Osteoblast (primary cell): ENCODE data around the gene CFAP100. TPM values are rescaled to one million over a fixed set of nuclear protein-coding genes. Genes with fewer than 3 reads are reported as not detected.
A peak's percentile ranks its signal among the peaks of the same experiment; 100 is the strongest.

Source experiments
- DNase-seq: peaks from one replicate; pipeline ENCODE4 v3.0.0; 2011; ENCODE audit warnings: low spot score, mixed read lengths; ENCODE audit not compliant: insufficient read length; ENCODE audit errors: missing footprints
- H2AFZ ChIP-seq: 2 replicates; pipeline ENCODE4 v1.6.0; 2011; ENCODE audit warnings: mild to moderate bottlenecking, low read length
- H3K27ac ChIP-seq: 2 replicates; pipeline ENCODE4 v1.5.1; 2011; ENCODE audit warnings: mild to moderate bottlenecking, low read depth, low read length, moderate library complexity
- H3K27me3 ChIP-seq: 2 replicates; pipeline ENCODE4 v1.6.0; 2012; ENCODE audit warnings: mild to moderate bottlenecking, control low read depth, inconsistent platforms, low read length, moderate library complexity; ENCODE audit not compliant: insufficient read depth
- H3K36me3 ChIP-seq: 2 replicates; pipeline ENCODE4 v1.5.1; 2011; ENCODE audit warnings: mild to moderate bottlenecking, low read length, control low read depth, moderate library complexity; ENCODE audit not compliant: insufficient read depth
- H3K4me1 ChIP-seq: 2 replicates; pipeline ENCODE4 v1.5.1; 2011; ENCODE audit warnings: mild to moderate bottlenecking, low read length, control low read depth, moderate library complexity; ENCODE audit not compliant: insufficient read depth
- H3K4me2 ChIP-seq: 2 replicates; pipeline ENCODE4 v1.6.0; 2011; ENCODE audit warnings: mild to moderate bottlenecking, low read length; ENCODE audit not compliant: insufficient read depth
- H3K4me3 ChIP-seq: fragments of 200-600 bp; sonication (generic); 3 replicates; pipeline ENCODE4 v1.5.1; 2012; ENCODE audit warnings: mild to moderate bottlenecking, low read length, inconsistent platforms; ENCODE audit not compliant: insufficient read depth
- H3K79me2 ChIP-seq: 2 replicates; pipeline ENCODE4 v1.6.0; 2012; ENCODE audit warnings: mild to moderate bottlenecking, low read length, control low read depth, inconsistent platforms; ENCODE audit not compliant: insufficient read depth
- H3K9me3 ChIP-seq: 2 replicates; pipeline ENCODE4 v1.5.1; 2011; ENCODE audit warnings: low read depth, low read length, control low read depth
- H4K20me1 ChIP-seq: 2 replicates; pipeline ENCODE4 v1.6.0; 2012; ENCODE audit warnings: mild to moderate bottlenecking, low read length, control low read depth; ENCODE audit not compliant: insufficient read depth
- CTCF ChIP-seq: IDR thresholded peaks from 2 replicates; pipeline ENCODE4 v1.5.1; 2011; ENCODE audit warnings: mild to moderate bottlenecking, low read depth, low read length, moderate library complexity; ENCODE audit errors: extremely low read depth
- total RNA-seq: library from RNA; depleted of rRNA; stranded (reverse); fragments of >200 nt; gene quantifications from 2 replicates; pipeline ENCODE4 v1.2.3, GENCODE V29; 2012

The CFAP100 gene
- total RNA-seq, 1 donor = not detected

DNA sequence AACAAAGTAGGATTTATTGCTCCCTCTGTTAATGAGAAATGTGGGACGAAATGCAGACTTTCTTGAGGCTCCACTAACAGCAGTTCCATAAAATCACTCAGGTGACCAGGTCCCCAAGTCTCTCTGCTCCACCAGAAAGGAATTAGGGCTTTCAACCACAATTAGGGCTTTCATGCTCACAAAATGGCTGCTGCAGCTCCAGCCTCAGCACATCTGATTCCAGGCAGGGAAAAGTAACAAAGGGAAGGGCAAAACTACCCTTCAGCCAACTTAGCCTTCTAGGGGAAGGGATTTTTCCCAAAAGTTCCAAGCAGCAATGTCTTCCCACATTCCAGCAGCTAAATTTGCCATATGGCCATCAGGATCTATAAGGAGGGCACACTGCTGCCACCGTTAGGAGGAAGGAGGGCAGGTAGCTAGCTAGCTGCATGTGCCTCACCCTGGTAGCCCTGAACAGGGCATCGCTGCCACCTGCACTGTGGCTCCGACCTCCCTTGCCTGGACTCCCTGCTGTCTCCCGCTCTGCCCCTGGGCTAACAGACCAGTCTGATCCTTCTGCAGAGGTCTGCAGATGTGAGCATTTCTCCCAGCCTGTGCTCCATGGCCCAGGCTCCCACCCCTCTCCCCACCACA, 12.8 kb downstream of the CFAP100 start:
- Histone ChIP-seq H3K27me3 (peaks cover 37% of the 10 kb centered on the region), H3K4me3 (no peak overlapping the region), H3K36me3 (no peaks in the 10 kb centered on the region), H3K4me2 (no peak overlapping the region), H3K27ac (no peak overlapping the region), H3K9me3 (no peaks in the 10 kb centered on the region), H3K4me1 (no peaks in the 10 kb centered on the region), H2AFZ (no peak overlapping the region), H3K79me2 (no peaks in the 10 kb centered on the region), H4K20me1 (no peaks in the 10 kb centered on the region)
- DNase-seq = peak; percentile 39
- no peak for TF ChIP-seq CTCF

GRCh38 chr3:126408099-126408498, 13.4 kb downstream of the CFAP100 start:
- Histone ChIP-seq H3K9me3 (no peaks in the 10 kb centered on the region), H2AFZ (no peak overlapping the region), H3K4me1 (no peaks in the 10 kb centered on the region), H3K79me2 (no peaks in the 10 kb centered on the region), H3K36me3 (no peaks in the 10 kb centered on the region), H3K4me3 (no peak overlapping the region), H3K4me2 (no peak overlapping the region), H3K27ac (no peak overlapping the region), H3K27me3 (peaks cover 38% of the 10 kb centered on the region), H4K20me1 (no peaks in the 10 kb centered on the region)
- TF ChIP-seq CTCF = no peak
- no peak for DNase-seq

- Histone ChIP-seq H3K9me3 (no peaks in the 10 kb centered on the region), H3K27me3 (peaks cover 38% of the 10 kb centered on the region)
These were observed 18.4 kb downstream of the CFAP100 start for GRCh38 chr3:126412841-126413692.

More at GRCh38 chr3:126412841-126413692, 18.4 kb downstream of the CFAP100 start:
- DNase-seq = peak; percentile 72
- Histone ChIP-seq H3K4me2 (no peak overlapping the region), H3K4me3 (no peak overlapping the region), H3K27ac (no peak overlapping the region), H3K79me2 (no peaks in the 10 kb centered on the region), H4K20me1 (no peaks in the 10 kb centered on the region), H3K36me3 (no peaks in the 10 kb centered on the region), H3K4me1 (no peaks in the 10 kb centered on the region), H2AFZ (no peak overlapping the region)
- TF ChIP-seq CTCF = no peak
